ENCODE measurements around the gene IGDCC3. TPM values are rescaled to one million over a fixed set of nuclear protein-coding genes. Genes with fewer than 3 reads are reported as not detected.

IGDCC3 gene
- total RNA-seq, 1 experiment from 2014 or later: 53.5 TPM

DNA sequence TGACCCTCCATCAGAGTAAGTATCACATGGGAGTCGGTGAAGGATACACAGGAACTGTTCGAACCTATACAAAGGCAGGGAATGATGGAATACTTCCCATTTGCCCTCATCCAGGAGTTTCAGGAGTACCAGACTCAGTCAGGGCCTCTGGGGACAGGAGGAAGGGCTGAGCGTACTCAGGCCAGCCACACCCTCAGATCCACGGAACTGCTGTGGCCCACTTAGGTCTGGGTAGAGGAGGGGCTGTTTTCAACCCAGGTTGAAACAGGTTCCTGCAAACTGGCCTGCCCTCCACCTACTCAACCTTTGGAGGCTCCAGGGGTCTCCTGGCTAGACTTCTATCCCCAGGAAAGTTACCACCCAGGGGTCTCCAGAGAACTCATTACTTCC, 6.7 kb upstream of the IGDCC3 start:
- Mint-ChIP-seq H3K36me3 (peaks cover 10% of the 10 kb centered on the region; the same call in 1 of the 2 replicates), H3K27me3 (ENCODE audit: low read depth) (peaks cover 8% of the 10 kb centered on the region), H3K4me3 (peak overlapping the region; percentile 60; the same call in 1 of the 2 replicates), H3K27ac (no peak overlapping the region), H3K9me3 (no peaks in the 10 kb centered on the region), H3K4me1 (peaks cover 27% of the 10 kb centered on the region)
- ChIA-PET CTCF (interaction anchor here (0.5 to 9.4 kb wide), 32 partner anchors 8 to 332 kb away, joined by 3 to 175 read pairs (median 6); partner anchors contain the start of genes CLPX, HACD3, PARP16 and RNU5B-1), POLR2A (interaction anchor here (0.6 to 1.1 kb wide), 4 partner anchors 16 to 80 kb away, joined by 3 to 5 read pairs (median 4); partner anchors contain the start of gene RNU5B-1)
- peak; percentile 1; the same call in 1 of the 2 replicates for ATAC-seq
- no peak for TF ChIP-seq E2F1 (CRISPR knock-in tag; IDR thresholded peaks at IDR 0.05)
- no peak for TF ChIP-seq NFYB (CRISPR knock-in tag; conservative IDR thresholded peaks at IDR 0.05; ENCODE audit: low read depth)
- TF ChIP-seq ZNF532 (CRISPR knock-in tag; IDR thresholded peaks at IDR 0.05; ENCODE audit: borderline replicate concordance): no peak
- no peak for DNase-seq (ENCODE audit: low spot score)

- Mint-ChIP-seq H3K4me1 (peaks cover 29% of the 10 kb centered on the region), H3K27me3 (ENCODE audit: low read depth) (peaks cover 12% of the 10 kb centered on the region), H3K4me3 (no peak overlapping the region), H3K36me3 (peaks cover 8% of the 10 kb centered on the region; the same call in 1 of the 2 replicates), H3K27ac (no peak overlapping the region), H3K9me3 (no peaks in the 10 kb centered on the region)
- ATAC-seq (no peak), DNase-seq (ENCODE audit: low spot score) (no peak)
- ChIA-PET POLR2A (interaction anchor here (1.1 kb wide), 1 partner anchor 37 kb away, joined by 4 read pairs; no protein-coding TSS in a partner anchor), CTCF (interaction anchor here (1.1 to 9.4 kb wide), 7 partner anchors 11 to 199 kb away, joined by 3 to 175 read pairs (median 6); partner anchors contain the start of gene CLPX)
- TF ChIP-seq FOXK1 (CRISPR knock-in tag; IDR thresholded peaks at IDR 0.05) (no peak), IRF1 (CRISPR knock-in tag; IDR thresholded peaks at IDR 0.05) (no peak), IRF2 (CRISPR knock-in tag; IDR thresholded peaks at IDR 0.05; ENCODE audit: borderline replicate concordance, low read depth) (no peak), ESRRA (CRISPR knock-in tag; IDR thresholded peaks at IDR 0.05; ENCODE audit: borderline replicate concordance) (no peak), AR (CRISPR knock-in tag; IDR thresholded peaks at IDR 0.05) (no peak), SMAD4 (CRISPR knock-in tag; IDR thresholded peaks at IDR 0.05) (no peak), ZNF138 (CRISPR knock-in tag; conservative IDR thresholded peaks at IDR 0.05) (no peak), RORB (CRISPR knock-in tag; IDR thresholded peaks at IDR 0.05) (no peak), ZNF396 (CRISPR knock-in tag; IDR thresholded peaks at IDR 0.05; ENCODE audit: borderline replicate concordance) (no peak), ATF3 (CRISPR knock-in tag; conservative IDR thresholded peaks at IDR 0.05) (no peak), NR2C2 (CRISPR knock-in tag; IDR thresholded peaks at IDR 0.05) (no peak), ZNF532 (CRISPR knock-in tag; IDR thresholded peaks at IDR 0.05; ENCODE audit: borderline replicate concordance) (no peak)
- TF ChIP-seq, protein P1, sequence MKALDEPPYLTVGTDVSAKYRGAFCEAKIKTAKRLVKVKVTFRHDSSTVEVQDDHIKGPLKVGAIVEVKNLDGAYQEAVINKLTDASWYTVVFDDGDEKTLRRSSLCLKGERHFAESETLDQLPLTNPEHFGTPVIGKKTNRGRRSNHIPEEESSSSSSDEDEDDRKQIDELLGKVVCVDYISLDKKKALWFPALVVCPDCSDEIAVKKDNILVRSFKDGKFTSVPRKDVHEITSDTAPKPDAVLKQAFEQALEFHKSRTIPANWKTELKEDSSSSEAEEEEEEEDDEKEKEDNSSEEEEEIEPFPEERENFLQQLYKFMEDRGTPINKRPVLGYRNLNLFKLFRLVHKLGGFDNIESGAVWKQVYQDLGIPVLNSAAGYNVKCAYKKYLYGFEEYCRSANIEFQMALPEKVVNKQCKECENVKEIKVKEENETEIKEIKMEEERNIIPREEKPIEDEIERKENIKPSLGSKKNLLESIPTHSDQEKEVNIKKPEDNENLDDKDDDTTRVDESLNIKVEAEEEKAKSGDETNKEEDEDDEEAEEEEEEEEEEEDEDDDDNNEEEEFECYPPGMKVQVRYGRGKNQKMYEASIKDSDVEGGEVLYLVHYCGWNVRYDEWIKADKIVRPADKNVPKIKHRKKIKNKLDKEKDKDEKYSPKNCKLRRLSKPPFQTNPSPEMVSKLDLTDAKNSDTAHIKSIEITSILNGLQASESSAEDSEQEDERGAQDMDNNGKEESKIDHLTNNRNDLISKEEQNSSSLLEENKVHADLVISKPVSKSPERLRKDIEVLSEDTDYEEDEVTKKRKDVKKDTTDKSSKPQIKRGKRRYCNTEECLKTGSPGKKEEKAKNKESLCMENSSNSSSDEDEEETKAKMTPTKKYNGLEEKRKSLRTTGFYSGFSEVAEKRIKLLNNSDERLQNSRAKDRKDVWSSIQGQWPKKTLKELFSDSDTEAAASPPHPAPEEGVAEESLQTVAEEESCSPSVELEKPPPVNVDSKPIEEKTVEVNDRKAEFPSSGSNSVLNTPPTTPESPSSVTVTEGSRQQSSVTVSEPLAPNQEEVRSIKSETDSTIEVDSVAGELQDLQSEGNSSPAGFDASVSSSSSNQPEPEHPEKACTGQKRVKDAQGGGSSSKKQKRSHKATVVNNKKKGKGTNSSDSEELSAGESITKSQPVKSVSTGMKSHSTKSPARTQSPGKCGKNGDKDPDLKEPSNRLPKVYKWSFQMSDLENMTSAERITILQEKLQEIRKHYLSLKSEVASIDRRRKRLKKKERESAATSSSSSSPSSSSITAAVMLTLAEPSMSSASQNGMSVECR (CRISPR knock-in tag; IDR thresholded peaks at IDR 0.05; ENCODE audit: borderline replicate concordance): no peak
These were observed 6.2 kb upstream of the IGDCC3 start for GRCh38 chr15:65383991-65384390.
